Stimulated activated CD8-positive, alpha-beta memory T cell treated with anti-CD3 and anti-CD28 coated beads, Interleukin-15, amount 100 ng/mL, for 1 hour (primary cell): ENCODE measurements around the gene CCDC80.

Experiments used
- DNase-seq: peaks from one replicate; pipeline ENCODE4 v3.0.0-alpha.2; 2020; ENCODE audit warnings: low read depth

CCDC80 gene

GRCh38 chr3:112633757-112634156 lies 7.2 kb downstream of the CCDC80 start:
- DNase-seq: no peak

- DNase-seq: no peak
Measured at GRCh38 chr3:112633191-112633590, 7.8 kb downstream of the CCDC80 start.

- DNase-seq: no peak
Measured at GRCh38 chr3:112632596-112632995, 8.3 kb downstream of the CCDC80 start.

- DNase-seq: no peak
Measured at GRCh38 chr3:112631257-112631656, 9.7 kb downstream of the CCDC80 start.

- no peak for DNase-seq
Measured at GRCh38 chr3:112629425-112629824, 11.5 kb downstream of the CCDC80 start.

- DNase-seq: no peak
Measured at GRCh38 chr3:112627919-112628466, 12.9 kb downstream of the CCDC80 start.

- no peak for DNase-seq
Measured at GRCh38 chr3:112627419-112627818, 13.5 kb downstream of the CCDC80 start.

GRCh38 chr3:112623717-112624116 lies 17.2 kb downstream of the CCDC80 start:
- no peak for DNase-seq

- DNase-seq: no peak
Measured at GRCh38 chr3:112623213-112623612, 17.7 kb downstream of the CCDC80 start.

- no peak for DNase-seq
Measured at GRCh38 chr3:112619295-112619694, 21.6 kb downstream of the CCDC80 start.

GRCh38 chr3:112617285-112617684 lies 23.7 kb downstream of the CCDC80 start:
- DNase-seq: no peak

- DNase-seq: no peak
Measured at GRCh38 chr3:112615989-112616731, 24.8 kb downstream of the CCDC80 start.

- no peak for DNase-seq
Measured at GRCh38 chr3:112611752-112612515, 29.0 kb downstream of the CCDC80 start.

GRCh38 chr3:112610121-112610520 lies 30.8 kb downstream of the CCDC80 start:
- no peak for DNase-seq

- no peak for DNase-seq
Measured at GRCh38 chr3:112607863-112608262, 33.1 kb downstream of the CCDC80 start.

GRCh38 chr3:112606098-112606497 lies 34.8 kb downstream of the CCDC80 start:
- no peak for DNase-seq

GRCh38 chr3:112605285-112605684 lies 35.7 kb downstream of the CCDC80 start:
- no peak for DNase-seq

- no peak for DNase-seq
Measured at GRCh38 chr3:112604536-112604935, 36.4 kb downstream of the CCDC80 start.

- no peak for DNase-seq
Measured at GRCh38 chr3:112602217-112602838, 38.6 kb downstream of the CCDC80 start.

- DNase-seq: no peak
Measured at GRCh38 chr3:112598731-112599130, 42.2 kb downstream of the CCDC80 start.

GRCh38 chr3:112597945-112598344 lies 43.0 kb downstream of the CCDC80 start:
- DNase-seq: no peak

- DNase-seq: no peak
Measured at GRCh38 chr3:112594856-112595255, 46.1 kb downstream of the CCDC80 start.

- DNase-seq: no peak
Measured at GRCh38 chr3:112593258-112593657, 47.7 kb downstream of the CCDC80 start.
